HG02642 (cell line): Measurements from ENCODE around the gene SERHL2.
"Not testable (repeated sequence)": the region's sequence is repeated elsewhere in the genome, so short reads cannot be mapped to it uniquely, and the experiment has no call there.

Experiments
- ATAC-seq: cut with Tn5 transposase; IDR thresholded peaks from one replicate; pipeline ENCODE4 v1.9.1; 2021; ENCODE audit warnings: mild to moderate bottlenecking; ENCODE audit not compliant: unreplicated experiment, poor library complexity

The SERHL2 gene

GRCh38 chr22:42571068-42571467, 17.3 kb downstream of the SERHL2 start:
- ATAC-seq = not testable (repeated sequence)

- not testable (repeated sequence) for ATAC-seq
Measured at GRCh38 chr22:42574046-42574445, 20.3 kb downstream of the SERHL2 start.

- ATAC-seq = not testable (repeated sequence)
Measured at GRCh38 chr22:42574468-42574867, 20.7 kb downstream of the SERHL2 start.

GRCh38 chr22:42575996-42576574, 22.3 kb downstream of the SERHL2 start:
- not testable (repeated sequence) for ATAC-seq

- not testable (repeated sequence) for ATAC-seq
Measured at GRCh38 chr22:42577141-42577540, 23.4 kb downstream of the SERHL2 start.

GRCh38 chr22:42577623-42578240, 24.0 kb downstream of the SERHL2 start:
- no peak for ATAC-seq

- not testable (repeated sequence) for ATAC-seq
Measured at GRCh38 chr22:42580040-42580439, 26.3 kb downstream of the SERHL2 start.

- not testable (repeated sequence) for ATAC-seq
Measured at GRCh38 chr22:42581194-42581761, 27.5 kb downstream of the SERHL2 start.

- peak; percentile 71 for ATAC-seq
Measured at GRCh38 chr22:42581762-42582716, 28.3 kb downstream of the SERHL2 start.

- no peak for ATAC-seq
Measured at GRCh38 chr22:42582987-42583386, 29.2 kb downstream of the SERHL2 start.

- no peak for ATAC-seq
Measured at GRCh38 chr22:42584364-42584940, 30.7 kb downstream of the SERHL2 start.

GRCh38 chr22:42585096-42585495, 31.3 kb downstream of the SERHL2 start:
- no peak for ATAC-seq

GRCh38 chr22:42586381-42586780, 32.6 kb downstream of the SERHL2 start:
- ATAC-seq = no peak

GRCh38 chr22:42587588-42588175, 33.9 kb downstream of the SERHL2 start:
- no peak for ATAC-seq

- ATAC-seq = no peak
Measured at GRCh38 chr22:42591987-42592386, 38.2 kb downstream of the SERHL2 start.

GRCh38 chr22:42595434-42595833, 41.7 kb downstream of the SERHL2 start:
- no peak for ATAC-seq

- ATAC-seq = no peak
Measured at GRCh38 chr22:42596336-42596735, 42.6 kb downstream of the SERHL2 start.

- no peak for ATAC-seq
Measured at GRCh38 chr22:42596863-42597530, 43.2 kb downstream of the SERHL2 start.

- no peak for ATAC-seq
Measured at GRCh38 chr22:42601879-42602465, 48.2 kb downstream of the SERHL2 start.
